IPS-11a (cell line): ENCODE measurements around the gene CDC42BPB.

Source experiments
- H3K4me3 ChIP-seq: one replicate; pipeline ENCODE4 v1.5.1; 2013; ENCODE audit warnings: low read depth, low read length, control low read depth

Gene CDC42BPB

DNA sequence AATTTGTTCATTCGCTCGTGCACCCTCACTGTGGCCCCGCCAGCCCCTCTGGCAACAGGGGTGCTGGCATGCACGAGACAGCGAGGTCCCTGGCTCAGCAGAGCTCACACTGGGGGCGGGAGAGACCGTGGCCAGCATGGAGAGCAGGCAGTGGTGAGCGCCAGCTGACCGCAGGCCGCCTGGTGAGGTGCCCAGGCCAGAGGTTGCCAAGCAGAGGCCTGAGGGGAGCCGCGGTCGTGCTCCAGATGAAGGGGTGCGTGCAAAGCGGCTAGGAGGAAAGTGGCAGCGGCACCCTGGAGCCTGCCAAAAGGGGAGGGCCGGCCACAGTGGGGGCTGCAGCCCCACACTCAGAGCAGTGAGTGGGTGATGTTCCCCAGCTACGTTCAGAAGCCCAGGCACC, 56.1 kb downstream of the CDC42BPB start:
- H3K4me3 ChIP-seq: no peak overlapping the region

DNA sequence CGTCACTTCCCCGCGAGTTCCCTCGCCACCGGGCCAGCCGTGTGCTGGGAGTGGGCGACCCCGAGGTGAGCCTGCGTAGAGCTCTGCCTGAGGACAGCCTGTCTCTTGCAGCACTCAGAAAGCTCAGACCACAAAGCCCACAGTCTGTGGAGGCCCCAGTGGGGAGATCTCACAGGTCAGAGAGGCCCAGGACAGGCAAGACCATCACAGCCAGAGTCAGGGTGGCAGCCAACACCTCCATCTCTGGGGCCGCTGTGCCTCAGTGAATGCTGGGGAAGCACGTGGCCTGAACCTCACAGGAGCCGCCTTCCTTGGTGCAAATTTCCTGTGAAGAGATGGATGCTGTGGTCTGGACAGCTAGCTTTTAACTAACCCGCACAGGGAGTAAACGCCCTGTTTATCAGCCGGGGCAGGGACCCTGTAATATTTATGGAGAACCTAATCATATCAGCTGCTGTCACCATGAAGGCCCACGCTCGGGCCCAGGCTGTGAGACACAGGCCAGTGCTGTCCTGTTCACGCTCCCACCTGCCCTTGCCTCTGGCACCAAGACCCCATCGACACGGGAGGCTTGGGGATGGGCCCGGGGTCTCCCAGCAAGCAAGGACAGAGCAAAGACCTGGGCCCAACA, 56.9 kb downstream of the CDC42BPB start:
- no peak overlapping the region for H3K4me3 ChIP-seq

DNA sequence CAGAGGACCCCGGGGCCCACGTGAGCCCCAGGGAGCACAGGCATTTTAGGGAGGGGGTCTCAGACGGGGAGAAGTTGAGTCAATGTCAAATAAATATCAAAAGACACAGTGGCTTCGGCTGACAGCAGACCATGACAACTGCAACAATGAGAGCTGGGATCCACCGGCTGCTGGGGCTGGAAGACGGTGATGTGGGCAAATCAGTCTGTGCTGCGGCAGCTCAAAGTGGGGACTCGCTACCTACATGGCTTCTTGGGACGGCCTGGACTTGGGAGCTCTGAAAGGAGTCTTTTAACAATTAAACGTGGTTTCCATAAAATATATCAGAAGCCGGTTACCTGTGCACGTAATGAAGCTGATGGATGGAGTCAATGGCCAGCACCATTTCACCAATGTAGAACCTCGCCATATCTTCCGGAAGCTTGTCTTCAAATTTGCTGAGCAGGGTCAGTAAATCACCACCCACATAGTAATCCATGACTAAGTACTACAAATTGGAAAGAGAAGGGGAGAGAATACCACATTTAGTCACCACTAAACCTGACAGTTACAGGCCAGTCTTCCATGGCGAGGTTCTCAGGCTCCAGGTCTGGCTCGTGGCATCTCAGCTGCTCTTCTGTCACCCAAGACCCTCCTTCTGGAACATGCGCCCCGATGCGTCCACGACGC, 58.0 kb downstream of the CDC42BPB start:
- no peak overlapping the region for H3K4me3 ChIP-seq

DNA sequence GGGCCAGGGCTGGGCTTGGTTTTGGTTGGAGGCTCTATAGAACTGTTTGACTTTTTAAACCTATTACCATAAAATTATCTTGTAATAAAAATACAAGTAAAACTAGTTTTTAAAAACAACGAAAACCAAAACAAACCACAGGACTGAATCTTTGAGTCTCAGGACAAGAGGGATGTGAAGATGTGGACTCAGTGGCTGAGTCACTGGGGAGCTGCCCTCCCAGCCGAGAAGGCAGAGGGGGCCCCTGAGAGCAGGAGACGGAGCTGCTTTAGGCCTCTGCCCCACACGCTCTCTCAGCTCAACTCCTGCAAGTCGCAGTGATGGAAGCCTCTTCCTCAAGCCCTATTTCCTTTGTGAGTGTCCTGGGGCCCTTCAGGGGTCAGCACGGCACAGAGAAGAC, 59.0 kb downstream of the CDC42BPB start:
- H3K4me3 ChIP-seq: no peak overlapping the region

DNA sequence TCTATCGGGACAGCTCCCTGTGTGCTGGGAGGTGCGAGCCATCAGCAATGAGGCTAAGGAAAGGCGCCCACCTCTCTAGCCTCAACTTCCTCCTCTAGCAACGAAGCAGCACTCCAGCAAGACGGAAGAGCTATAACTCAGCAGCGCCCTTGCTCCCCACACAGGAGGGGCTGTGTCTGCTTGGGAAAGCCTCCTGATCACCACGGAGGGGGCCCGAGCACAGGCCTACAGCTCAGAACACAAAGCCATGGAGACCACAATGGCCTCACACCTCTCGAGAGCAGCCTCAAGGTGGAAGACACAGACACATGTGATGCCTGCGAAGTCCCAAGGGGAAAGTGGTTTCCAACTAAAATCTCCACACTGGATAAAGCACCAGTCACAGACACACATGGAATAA, 60.4 kb downstream of the CDC42BPB start:
- H3K4me3 ChIP-seq: no peak overlapping the region

DNA sequence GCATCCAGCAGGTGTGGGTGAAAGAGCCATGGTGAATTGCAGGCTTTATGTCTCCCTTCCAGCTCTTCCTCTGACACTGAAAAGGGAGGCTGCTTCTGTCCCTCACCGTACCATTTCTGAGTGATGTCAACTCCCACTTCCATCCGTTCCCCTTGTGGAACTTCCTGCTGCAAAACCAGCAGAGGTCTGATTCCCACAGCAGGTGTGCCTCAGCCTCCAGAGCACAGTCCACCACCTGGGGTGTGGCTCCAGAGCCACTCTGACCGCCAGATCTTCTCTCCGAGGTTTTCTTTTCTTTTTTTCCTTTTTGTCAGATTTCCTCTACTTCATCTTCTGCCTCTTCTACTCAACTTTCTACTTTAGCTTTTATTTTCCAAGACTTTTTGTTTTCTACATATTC, 62.7 kb downstream of the CDC42BPB start:
- no peak overlapping the region for H3K4me3 ChIP-seq

DNA sequence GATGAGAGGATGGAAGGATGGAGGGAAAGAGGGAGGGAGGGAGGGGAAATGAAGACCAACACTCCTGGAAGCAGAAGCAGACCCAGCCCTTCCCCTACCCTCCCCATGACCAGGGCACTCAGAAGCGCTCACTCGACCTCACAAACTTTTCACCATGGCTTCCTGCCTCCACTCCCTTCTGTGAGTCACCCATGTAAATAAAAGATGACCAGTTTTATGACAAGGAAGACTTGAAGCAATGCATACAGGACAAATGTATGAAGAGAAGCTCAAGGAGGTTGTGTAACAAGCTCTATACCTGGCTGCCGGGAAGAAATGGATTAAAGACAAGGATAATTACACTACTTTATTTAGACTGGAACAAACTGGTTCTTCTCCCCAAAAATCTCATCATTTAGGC, 63.8 kb downstream of the CDC42BPB start:
- H3K4me3 ChIP-seq: no peak overlapping the region

DNA sequence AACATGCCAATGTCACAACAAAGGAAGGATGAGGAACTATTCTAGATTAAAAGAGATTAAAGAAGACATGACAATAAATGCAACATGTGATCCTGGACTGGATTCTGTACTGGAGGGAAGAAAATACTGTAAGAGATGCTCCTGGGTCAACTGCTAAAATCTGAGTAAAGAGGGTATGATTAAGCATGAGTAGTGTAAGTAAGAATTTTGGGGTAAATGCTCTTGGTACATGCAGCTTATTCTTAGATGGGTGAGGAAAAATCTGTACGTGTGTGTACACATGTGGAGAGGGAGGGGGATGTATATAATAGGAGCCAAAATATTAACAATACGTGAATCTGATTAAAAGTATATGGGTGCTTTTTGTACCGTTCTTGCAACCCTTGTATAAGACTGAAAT, 66.0 kb downstream of the CDC42BPB start:
- H3K4me3 ChIP-seq: no peak overlapping the region

DNA sequence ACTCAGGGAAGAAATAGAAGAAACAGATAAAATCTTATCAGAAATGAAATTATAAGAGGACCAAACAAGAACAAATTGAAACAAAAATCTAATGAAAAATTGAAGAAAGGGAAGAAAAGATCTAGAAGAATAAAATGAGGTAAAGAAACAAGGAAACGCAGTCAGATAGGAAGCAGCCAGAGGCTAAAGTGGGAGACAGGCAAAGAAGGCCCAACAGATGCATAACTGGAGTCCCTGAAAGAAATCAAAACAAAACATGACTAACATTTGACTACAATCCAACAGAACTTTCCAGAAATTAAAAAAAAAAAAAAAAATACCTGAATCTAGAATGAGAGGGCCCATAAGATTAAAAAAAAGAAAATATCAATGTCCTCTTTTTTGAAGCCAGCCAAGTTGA, 69.3 kb downstream of the CDC42BPB start:
- H3K4me3 ChIP-seq: no peak overlapping the region

DNA sequence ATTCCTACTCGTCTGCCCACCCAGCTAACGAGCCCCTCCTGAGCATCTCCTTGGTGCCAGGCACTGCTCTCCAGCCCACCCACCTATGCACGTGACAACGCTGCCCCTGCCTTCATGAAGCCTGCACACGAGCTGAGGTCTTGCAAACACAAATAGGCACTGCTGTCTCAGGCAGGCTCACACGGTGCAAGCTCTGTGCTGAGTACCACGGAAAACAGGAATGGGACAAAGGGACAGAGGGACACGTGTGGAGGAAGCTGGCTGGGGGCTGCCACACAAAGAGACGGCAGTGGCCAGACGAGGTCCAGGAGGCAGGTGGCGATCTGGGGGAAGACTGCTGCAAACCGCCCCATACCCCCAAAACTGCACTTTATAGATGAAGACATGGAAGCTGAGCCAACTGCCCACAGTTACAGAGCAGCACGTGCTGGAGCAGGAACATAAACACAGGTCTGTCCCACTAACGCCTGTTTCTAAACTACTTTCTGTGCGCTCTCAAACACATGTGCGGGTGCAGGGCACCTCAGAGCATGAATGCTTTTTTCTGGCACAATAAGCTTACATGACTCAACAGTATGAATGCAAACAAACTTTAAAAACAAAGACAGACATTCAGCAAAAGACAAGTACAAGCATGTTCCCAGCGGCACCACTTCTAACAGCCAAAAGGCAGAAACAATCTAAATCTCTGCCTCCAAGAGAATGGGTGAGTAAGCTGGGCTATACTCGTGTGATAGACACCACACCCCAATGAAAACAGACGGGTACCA, 70.4 kb downstream of the CDC42BPB start:
- H3K4me3 ChIP-seq: no peak overlapping the region

DNA sequence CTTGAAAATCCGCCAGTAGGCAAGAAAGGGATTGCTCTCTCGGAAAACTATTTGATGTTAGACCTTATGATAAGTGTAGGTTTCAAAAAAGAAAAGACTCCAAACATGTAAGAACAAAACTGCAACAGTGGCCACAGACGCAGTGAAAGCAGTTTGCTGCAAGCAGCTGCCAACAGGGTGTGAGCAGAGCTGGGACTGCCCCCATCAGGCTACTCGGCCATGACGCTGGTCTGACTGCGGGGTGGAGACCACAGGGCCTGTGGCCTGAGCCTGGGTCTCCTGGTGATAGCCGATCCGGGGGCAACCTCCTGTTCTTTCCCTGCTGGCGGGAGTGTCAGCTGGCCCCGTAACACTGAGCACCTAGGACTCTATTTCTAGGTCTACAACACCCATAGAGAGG, 71.7 kb downstream of the CDC42BPB start:
- H3K4me3 ChIP-seq: no peak overlapping the region

DNA sequence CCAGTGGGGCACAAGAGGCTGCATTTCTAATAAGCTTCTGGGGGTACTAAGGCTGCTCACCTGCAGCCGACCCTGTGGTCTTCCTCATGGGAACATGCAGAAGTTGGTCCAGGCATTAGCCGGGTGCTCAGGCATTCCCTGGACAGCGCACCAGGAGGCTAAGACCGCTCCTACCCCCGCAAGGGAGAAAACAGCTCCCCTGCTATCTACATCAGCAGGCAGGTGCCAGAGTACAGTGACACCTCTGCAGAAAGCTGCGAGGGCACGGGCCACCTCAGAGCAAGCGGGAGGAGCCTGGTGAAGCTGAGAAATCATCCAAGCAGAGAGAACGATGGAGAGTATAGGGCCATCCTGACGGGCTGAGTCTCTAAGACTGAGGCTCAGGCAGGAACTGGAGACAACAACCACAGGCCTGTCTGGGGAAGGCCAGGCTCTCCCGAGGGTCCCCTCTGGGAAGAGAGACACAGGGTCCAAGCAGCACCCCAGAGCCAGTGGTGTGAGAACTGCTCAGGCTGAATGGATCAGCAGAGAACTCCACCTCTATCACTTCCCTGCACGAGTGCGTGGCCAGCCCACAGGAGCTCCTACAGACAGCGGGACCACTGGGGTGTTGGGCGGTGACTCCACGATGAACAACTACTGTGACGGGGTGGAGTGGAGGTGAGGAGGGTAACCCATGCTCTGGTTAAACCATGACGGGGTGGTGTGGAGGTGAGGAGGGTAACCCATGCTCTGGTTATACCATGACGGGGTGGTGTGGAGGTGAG, 72.8 kb downstream of the CDC42BPB start:
- H3K4me3 ChIP-seq: no peak overlapping the region

DNA sequence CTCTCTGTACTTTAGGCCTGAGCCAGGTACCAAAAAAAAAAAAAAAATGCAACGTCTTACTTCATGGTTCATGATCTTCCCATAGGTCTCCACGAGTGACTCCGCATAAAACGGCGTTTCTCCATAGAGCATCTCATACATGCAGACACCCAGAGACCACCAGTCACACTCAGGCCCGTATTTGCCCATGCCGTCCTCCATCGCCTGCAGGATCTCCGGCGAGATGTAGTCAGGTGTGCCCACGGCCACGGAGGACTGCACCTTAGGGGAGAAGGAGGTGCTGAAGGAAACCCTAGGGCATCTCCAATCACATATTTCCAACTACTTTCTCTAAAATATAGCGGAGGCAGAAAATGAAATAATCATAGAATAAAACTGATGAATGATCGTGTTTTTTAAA, 73.9 kb downstream of the CDC42BPB start:
- H3K4me3 ChIP-seq: no peak overlapping the region

DNA sequence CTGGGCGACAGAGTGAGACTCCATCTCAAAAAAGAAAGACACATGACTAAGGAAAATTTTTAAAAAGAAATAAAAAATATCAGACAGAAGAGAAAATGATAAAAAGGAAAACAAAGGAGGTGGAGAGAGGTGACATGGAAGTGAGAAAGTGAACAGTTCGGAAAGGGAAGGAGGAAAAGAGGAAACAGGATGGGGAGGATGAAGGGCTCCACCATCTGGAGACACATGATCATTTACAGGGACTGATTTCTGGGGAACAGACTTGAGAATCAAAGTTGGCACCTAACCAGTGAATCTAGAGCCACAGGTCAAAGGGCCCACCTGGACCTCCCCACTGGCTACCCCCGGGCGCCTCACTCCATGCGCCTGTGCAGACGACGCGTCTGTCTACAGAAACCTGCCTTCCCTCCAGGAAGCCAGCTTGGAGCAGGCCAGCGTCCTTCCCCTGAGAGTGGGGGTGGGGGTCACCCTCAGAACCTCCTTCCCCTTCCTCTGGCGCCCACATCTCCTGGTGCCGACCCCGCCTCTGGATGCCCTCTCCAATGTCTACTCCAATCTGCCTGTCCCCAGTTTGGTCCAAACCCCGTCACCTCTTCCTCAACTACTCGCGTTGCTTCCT, 74.4 kb downstream of the CDC42BPB start:
- no peak overlapping the region for H3K4me3 ChIP-seq

DNA sequence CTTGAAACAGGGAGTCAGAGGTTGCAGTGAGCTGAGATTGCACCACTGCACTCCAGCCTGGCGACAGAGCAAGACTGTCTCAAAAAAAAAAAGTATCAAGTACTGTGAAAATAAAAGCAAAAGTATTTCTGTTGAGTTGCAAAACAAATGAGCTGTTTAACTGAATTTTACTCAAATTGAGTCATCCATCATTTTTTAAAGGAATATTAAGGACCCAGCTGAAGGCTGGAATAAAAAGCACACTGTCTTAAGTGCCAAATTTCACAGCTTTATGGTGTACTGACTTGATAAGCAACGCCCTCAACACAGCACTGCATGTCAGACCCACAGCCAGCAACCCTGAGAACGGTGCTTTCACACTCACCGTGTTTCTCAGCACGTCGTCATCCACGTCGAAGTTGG, 76.9 kb downstream of the CDC42BPB start:
- H3K4me3 ChIP-seq: no peak overlapping the region

DNA sequence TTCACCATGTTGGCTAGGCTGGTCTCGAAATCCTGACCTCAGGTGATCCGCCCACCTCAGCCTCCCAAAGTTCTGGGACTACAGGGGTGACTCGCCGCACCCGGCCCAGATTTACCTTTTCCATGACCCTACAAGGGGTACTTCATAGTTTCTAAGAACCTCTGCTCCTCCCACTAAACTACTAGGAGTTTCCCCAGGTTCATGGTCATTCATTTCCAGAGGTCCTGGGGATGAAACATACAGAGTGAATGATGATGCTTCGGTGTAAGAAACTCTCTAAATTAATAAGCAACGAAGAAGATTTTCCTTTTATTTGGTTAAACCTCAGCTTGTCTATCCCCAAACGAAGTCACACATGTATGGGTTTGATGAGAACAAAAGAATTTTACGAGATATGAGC, 77.9 kb downstream of the CDC42BPB start:
- no peak overlapping the region for H3K4me3 ChIP-seq

DNA sequence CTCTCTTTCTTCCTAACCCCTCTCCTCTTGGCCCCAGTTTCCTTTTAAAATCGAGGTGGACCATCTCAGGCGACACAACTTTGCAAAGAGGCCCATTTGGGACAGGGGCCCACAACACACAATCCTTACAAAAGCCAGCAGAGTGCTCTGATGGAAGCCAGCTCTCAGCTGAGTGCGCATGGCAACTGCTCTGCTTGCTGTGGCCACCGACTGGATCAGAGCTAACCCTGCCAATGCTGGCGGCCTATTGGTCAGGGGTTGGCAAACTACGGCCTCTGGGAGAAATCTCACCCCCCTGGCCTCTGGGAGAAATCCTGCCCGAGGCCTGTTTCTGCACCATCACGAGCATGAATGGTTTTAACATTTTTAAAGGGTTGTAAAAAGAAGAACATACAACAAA, 79.9 kb downstream of the CDC42BPB start:
- no peak overlapping the region for H3K4me3 ChIP-seq

DNA sequence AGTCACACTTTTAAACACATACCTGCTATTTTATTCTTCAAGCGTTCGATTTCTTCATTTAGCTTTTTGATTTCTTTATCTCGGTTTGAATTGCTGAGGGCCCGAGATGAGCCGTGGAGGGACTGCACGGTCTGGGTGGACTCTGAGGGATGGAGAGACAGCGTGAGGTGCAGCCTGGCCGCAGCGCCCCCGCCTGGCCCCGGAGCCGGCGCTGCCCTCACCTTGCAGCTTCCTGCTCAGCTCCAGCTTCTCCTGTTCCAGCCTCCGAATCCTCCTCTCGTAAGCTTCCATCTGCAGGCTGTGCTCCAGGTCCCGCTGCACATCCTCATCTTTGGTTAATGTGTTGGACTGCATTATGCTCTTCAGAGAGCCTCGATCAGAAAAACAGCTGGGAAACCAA, 81.7 kb downstream of the CDC42BPB start:
- no peak overlapping the region for H3K4me3 ChIP-seq

DNA sequence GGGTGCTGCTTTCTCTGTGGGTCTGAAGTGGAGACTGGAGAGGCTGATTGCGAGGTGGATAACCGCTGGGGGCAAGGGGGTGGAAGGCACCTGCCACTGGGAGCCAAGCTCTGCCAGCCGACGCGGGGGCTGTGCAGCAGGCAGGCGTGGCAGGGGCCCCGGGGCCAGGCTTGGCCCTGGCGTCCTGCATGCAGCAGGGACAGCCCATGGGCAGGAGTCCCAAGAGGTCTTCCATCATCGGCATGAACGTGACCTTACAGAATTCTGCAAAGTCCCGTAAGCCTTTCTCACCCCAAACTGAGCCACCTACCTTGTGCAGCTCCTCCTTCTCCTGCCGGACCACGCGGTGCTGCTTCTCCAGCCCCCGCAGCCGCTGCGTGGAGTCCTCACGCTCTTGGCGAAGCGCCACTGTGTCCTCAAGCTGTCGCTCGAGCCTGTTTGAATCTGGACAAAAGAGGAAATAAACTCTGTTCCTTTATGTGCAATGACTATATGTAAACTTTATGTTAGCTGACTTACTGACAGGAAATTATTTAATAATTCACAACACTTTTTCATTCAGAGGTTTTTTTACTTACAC, 83.6 kb downstream of the CDC42BPB start:
- no peak overlapping the region for H3K4me3 ChIP-seq

DNA sequence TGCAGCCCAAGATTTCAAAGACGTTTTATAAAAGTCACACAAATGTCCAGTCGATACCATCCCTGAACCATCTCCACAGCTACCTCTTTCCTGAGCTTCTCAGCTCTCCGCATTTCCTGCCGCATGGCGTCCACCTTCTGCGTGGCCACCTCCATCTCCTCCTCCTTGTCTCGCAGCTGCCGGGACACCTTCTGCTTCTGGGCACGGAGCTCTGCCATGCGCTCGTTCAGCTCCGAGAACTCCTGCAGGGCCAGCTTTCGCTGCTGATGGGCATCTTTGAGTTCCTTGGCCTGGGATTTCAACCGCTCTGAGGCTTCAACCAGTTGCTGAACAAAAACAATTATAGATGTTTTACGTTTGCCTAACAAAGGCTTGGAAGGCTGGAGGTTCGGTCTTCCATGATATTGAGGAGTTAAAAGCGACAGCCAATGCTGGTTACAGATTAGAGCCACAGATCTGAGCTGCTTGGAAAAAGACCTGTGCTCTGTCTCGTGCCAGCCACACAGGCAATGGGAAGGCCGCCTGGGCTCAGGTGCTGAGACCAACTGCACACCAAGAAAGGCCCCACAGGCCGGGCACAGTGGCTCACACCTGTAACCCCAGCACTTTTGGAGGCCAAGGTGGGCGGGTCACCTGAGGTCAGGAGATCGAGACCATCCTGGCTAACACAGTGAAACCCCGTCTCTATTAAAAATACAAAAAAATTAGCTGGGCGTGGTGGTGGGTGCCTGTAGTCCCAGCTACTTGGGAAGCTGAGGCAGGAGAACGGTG, 85.3 kb downstream of the CDC42BPB start:
- H3K4me3 ChIP-seq: no peak overlapping the region
